HG03521 (cell line): Measurements from ENCODE around the gene CFAP45.
"Not testable (repeated sequence)": the region's sequence is repeated elsewhere in the genome, so short reads cannot be mapped to it uniquely, and the experiment has no call there.

Experiments
- ATAC-seq: cut with Tn5 transposase; IDR thresholded peaks from one replicate; pipeline ENCODE4 v1.9.1; 2021; ENCODE audit warnings: mild to moderate bottlenecking, moderate library complexity; ENCODE audit not compliant: unreplicated experiment

Gene CFAP45

GRCh38 chr1:159908031-159908940 lies 8.3 kb upstream of the CFAP45 start:
- no peak for ATAC-seq

DNA sequence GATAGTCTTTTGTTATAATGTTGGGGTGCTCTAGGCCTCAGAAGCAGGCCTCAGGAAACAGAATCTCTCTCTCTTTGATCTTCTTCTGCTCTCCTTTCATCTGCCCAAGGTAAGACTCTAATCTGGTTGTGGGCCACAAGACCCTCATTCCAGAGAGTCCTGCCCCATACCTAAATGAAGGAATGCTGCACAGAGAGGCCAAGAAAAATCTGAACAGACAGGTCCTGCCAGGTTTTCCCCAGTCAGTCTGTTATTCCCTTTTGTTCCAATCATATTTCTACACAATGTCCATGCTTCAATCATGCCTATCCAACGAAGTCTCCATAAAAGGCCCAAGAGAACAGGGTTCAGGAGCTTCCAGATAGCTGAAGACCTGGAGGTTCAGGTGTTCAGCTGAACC lies 7.0 kb upstream of the CFAP45 start:
- ATAC-seq = no peak

- not testable (repeated sequence) for ATAC-seq
Measured at GRCh38 chr1:159904036-159904435, 4.1 kb upstream of the CFAP45 start.

DNA sequence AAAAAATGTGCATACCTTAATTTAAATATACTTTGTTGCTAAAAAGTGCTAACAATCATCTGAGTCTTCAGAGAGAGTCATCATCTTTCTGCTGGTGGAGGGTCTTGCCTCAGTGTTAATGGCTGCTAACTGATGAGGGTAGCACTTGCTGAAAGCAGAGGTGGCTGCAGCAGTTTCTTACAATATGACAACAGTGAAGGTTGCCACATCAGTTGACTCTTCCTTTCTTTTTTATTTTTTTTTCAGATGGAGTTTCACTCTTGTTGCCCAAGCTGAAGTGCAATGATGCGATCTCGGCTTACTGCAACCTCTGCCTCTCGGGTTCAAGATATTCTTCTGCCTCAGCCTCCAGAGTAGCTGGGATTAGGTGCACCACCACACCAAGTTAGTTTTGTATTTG lies 2.6 kb upstream of the CFAP45 start:
- no peak for ATAC-seq

DNA sequence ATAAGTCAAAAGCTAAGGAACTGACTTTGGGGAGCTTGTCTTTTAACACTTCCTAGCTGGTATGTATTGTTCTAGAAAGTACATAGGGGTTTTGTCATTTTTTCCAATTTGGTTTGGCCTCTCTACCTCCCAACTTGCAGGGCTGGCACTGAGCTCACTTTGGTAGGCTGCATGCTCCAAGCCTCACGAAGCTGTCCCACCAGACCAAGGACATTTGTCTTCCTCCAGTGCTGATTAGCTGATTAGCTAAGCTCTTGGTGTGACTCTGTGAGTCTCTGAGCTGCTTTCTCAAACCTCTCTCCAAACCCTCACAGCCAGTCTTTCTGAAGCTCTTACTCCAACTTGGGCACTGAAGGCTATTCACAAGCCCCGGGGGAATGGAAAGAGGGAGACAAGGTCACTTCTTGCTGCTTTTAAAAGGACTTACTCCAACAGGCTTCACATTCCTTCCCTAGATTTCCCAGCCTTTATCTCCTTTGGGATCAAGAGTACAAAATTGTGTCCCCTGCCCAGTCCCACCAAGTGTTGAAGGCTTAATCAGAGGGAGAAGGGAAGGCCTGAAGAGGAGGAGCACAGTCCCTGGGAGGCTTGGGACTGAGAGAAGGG lies 893 bp upstream of the CFAP45 start:
- ATAC-seq = no peak

DNA sequence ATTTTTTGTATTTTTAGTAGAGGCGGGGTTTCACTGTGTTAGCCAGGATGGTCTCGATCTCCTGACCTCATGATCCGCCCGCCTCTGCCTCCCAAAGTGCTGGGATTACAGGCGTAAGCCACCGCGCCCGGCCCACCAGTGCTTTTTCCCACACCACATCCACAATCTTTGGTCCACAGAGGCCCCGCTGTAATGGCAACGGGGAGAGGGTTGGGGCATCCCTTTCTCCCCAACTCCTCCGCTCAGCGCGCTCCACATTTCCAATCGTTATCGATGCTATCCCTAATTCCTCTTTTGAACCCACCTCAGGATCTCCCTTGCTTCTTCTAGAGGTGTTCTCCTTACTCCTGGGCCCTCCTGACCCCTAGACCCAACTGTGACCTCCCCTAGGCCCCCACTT lies 331 bp downstream of the CFAP45 start:
- not testable (repeated sequence) for ATAC-seq

- no peak for ATAC-seq
Measured at GRCh38 chr1:159898527-159898926, 1.4 kb downstream of the CFAP45 start.

DNA sequence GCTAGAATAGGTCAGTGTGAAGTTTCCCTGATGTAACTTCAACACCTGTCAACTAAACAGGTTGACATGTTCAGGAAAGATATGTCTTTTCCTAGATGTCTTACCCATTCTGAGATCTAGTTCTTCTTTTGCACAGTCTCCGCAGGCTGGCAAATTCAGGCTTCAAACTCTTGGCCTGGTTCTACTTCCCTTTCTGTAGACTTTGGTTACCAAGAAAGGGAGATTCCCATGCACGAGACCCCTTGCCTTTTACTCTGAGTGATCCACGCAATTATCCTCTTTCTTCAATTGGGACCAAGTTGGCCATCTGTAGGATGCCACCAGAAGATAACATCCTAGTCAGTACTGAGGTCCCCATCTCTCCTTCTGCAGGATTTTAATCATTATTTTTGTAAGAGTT lies 2.0 kb downstream of the CFAP45 start:
- no peak for ATAC-seq

DNA sequence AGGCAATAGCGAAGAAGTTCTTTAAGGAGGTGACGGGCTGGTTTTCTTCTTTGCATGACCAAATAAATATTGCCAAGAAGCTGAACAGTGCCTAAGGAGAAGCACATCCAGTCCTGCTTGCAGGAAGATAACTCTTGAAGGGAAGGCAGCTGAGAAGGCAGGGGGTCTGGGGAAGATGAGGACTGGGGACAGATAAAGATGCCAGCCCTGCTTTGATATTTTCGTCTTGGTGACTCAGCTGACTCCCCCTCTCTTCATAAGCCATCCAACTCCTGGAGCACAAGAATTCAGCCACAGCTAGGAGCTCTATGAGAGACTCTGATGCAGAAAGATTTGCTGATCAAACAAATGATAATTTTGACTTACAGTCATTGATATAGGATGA lies 3.4 kb downstream of the CFAP45 start:
- ATAC-seq = no peak

DNA sequence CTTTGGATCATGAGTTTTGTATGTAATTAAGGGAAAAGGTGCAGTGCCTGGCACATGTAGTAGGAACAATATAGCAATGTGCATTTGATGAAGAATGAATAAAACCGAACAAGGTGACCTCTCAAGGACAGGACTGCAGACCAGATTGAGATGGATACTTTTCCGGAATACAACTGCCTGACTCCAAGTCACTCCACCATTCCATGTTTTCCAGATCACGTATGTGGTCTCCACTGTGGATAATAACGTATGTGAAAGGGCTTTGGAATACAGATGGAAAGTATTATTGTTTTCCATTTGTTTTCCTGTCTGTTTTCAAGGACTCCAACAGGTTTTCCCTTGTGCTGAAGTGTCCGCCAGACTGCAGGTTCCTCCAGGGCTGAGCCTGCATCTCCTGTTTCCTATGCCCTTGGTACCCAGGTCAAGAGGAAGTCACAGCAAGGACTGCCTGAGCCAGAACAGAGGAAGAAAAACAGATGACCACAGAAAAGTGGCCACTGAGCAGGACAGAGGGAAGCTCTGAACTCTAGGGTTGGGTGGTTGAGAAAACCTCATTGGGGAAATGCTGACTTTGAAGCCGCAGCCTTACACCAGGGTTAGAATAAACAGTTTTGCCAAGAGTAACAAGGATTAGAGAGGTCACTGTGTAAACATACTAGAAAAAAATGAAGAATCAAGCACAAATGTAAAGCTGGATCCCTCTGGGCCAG lies 4.0 kb downstream of the CFAP45 start:
- ATAC-seq = no peak

DNA sequence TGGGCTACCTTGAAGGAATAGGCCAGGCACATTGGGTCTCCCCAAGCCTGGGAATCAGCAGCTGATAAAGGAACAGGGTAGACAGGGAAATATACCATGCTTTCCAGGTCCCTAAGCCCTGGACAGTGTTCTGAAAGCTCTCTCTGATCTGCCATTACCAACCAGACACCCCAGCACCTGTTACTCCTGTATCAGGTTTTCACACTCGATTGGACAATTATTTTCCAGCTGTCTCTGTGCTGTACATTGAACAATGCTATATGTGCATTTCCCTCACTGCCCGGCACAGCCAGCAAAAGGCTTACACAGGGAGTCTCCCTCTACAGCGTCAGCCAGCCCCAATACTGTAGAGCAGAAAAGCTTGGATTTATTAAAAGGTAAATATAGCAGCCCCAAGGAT lies 4.7 kb downstream of the CFAP45 start:
- ATAC-seq = no peak

GRCh38 chr1:159892944-159893343 lies 7.0 kb downstream of the CFAP45 start:
- ATAC-seq = no peak

GRCh38 chr1:159891275-159892157 lies 8.4 kb downstream of the CFAP45 start:
- no peak for ATAC-seq

GRCh38 chr1:159890390-159890789 lies 9.6 kb downstream of the CFAP45 start:
- ATAC-seq = no peak

GRCh38 chr1:159889821-159890252 lies 10.1 kb downstream of the CFAP45 start:
- peak; percentile 86 for ATAC-seq

DNA sequence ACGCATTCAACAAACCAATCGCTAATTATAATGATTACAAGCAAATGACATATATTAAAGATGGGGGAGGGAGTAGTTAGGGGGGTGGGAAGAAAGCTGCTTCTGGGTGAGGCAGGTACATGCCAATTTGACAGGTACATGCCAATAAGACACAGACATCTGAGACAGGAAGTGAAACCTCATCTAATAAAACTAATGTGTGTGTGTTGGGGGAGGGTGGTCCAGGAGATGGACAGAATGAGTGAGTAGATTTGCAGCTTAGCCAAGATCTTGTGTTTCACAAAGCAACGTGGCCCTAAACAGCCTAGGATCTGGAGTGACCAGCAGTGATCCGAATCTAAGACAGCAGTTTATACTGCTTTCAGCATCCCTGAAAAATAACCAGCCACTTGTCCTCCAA lies 10.8 kb downstream of the CFAP45 start:
- ATAC-seq = no peak

GRCh38 chr1:159884296-159884695 lies 15.7 kb downstream of the CFAP45 start:
- ATAC-seq = no peak

- no peak for ATAC-seq
Measured at GRCh38 chr1:159883134-159883533, 16.8 kb downstream of the CFAP45 start.

DNA sequence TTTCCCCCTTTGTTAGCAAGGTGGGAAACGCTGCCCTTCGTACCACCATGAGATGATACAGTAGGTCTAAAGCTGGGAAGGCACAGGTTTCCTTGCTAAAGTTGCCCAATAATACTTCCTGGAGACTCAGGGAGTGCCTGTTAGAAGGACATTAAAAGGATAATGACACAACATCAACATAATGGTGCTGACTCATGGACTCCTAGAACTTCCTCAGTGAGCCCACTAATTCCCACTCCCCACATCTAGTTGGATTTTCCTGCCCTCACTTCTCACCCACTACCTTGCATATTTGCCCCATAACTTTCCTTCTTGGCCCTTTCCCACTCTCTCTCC lies 17.5 kb downstream of the CFAP45 start:
- ATAC-seq = no peak

GRCh38 chr1:159881622-159882526 lies 18.1 kb downstream of the CFAP45 start:
- ATAC-seq = no peak
